ENCODE results near the gene IFFO2. TPM values are rescaled to one million over a fixed set of nuclear protein-coding genes. Genes with fewer than 3 reads are reported as not detected.

The IFFO2 gene
- total and polyA plus RNA-seq, 2 experiments from 2014 or later: 0.71 to 7.5 TPM

DNA sequence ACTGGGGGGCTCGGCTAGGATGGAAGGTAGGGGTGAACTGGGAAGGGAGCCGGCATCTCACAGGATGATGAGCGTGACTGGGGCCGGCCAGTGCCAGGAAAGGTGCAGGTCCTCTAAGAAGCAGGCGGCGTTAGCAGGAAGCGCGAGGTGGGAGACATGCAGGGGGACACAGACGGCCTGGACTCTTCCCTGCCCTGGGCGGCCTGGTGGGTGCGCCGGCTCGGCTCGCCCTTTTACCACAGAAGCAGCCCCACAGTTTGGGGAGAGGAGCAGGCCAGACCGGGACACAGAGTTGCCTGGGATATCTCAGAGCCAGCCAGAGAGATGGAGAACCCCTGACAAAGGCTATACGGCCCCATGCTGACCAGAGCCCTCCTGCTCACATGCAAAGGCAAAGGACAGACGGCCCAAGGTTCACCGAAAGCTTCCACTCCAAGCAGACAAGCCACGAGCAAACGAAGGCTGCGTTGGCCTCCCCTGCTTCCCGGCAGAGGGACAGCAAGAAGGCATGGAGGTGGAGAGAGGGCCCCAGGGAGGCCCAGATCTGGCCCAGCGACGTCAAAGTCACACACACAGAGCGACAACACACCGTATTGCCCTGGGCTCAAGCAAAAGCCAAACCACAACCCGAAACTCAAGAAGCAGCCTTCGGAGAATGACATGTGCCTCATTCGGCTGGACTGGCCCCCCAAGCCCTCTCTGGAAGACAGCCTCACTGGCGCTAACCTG lies 39.2 kb downstream of the IFFO2 start (continued):
- TF ChIP-seq, protein P1, sequence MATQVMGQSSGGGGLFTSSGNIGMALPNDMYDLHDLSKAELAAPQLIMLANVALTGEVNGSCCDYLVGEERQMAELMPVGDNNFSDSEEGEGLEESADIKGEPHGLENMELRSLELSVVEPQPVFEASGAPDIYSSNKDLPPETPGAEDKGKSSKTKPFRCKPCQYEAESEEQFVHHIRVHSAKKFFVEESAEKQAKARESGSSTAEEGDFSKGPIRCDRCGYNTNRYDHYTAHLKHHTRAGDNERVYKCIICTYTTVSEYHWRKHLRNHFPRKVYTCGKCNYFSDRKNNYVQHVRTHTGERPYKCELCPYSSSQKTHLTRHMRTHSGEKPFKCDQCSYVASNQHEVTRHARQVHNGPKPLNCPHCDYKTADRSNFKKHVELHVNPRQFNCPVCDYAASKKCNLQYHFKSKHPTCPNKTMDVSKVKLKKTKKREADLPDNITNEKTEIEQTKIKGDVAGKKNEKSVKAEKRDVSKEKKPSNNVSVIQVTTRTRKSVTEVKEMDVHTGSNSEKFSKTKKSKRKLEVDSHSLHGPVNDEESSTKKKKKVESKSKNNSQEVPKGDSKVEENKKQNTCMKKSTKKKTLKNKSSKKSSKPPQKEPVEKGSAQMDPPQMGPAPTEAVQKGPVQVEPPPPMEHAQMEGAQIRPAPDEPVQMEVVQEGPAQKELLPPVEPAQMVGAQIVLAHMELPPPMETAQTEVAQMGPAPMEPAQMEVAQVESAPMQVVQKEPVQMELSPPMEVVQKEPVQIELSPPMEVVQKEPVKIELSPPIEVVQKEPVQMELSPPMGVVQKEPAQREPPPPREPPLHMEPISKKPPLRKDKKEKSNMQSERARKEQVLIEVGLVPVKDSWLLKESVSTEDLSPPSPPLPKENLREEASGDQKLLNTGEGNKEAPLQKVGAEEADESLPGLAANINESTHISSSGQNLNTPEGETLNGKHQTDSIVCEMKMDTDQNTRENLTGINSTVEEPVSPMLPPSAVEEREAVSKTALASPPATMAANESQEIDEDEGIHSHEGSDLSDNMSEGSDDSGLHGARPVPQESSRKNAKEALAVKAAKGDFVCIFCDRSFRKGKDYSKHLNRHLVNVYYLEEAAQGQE (IDR thresholded peaks at IDR 0.05; ENCODE audit: unreplicated experiment): no peak
- no peak for TF ChIP-seq JUNB (IDR thresholded peaks at IDR 0.05; ENCODE audit: unreplicated experiment)
- no peak for TF ChIP-seq NANOG (IDR thresholded peaks at IDR 0.05; ENCODE audit: borderline replicate concordance)
- TF ChIP-seq ZNF331 (CRISPR knock-in tag; IDR thresholded peaks at IDR 0.05; ENCODE audit: low read depth): no peak
- no peak for TF ChIP-seq POLR2AphosphoS5 (IDR thresholded peaks at IDR 0.05; ENCODE audit: low read depth)
- no peak for TF ChIP-seq EZH2phosphoT487 (IDR thresholded peaks at IDR 0.05; ENCODE audit: unreplicated experiment)
- TF ChIP-seq, protein P2, sequence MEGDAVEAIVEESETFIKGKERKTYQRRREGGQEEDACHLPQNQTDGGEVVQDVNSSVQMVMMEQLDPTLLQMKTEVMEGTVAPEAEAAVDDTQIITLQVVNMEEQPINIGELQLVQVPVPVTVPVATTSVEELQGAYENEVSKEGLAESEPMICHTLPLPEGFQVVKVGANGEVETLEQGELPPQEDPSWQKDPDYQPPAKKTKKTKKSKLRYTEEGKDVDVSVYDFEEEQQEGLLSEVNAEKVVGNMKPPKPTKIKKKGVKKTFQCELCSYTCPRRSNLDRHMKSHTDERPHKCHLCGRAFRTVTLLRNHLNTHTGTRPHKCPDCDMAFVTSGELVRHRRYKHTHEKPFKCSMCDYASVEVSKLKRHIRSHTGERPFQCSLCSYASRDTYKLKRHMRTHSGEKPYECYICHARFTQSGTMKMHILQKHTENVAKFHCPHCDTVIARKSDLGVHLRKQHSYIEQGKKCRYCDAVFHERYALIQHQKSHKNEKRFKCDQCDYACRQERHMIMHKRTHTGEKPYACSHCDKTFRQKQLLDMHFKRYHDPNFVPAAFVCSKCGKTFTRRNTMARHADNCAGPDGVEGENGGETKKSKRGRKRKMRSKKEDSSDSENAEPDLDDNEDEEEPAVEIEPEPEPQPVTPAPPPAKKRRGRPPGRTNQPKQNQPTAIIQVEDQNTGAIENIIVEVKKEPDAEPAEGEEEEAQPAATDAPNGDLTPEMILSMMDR (conservative IDR thresholded peaks at IDR 0.05; ENCODE audit: low read depth in 2 of 2): no peak

DNA sequence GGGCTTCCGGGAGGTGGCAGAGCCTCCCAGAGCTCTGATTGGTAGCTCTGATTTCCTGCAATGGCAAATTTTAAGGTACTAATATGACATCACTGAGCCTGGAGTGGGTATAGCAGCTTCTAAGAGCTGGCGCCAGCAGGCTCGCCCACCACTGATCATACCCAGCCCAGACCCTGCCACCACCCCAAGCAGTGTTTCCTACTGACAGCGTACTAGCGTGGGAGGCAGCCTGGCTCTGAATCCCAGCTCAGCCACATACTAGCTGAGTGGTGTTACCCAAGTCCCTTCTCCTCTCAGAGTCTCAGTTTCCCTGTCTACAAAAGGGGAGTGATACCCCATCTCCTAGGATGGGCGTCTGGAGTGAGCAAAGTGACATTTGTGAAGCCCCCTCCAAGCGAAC lies 41.1 kb downstream of the IFFO2 start:
- ATAC-seq: no peak
- Histone ChIP-seq H3K27me3 (ENCODE audit: insufficient read depth) (no peaks in the 10 kb centered on the region), H3K79me2 (replicated peaks; ENCODE audit: insufficient read depth) (no peaks in the 10 kb centered on the region), H3K27ac (ENCODE audit: low read depth) (no peak overlapping the region), H3K36me3 (ENCODE audit: insufficient read depth) (no peaks in the 10 kb centered on the region), H3K4me2 (no peak overlapping the region), H3K4me1 (ENCODE audit: insufficient read depth) (no peaks in the 10 kb centered on the region), H3F3A (replicated peaks; ENCODE audit: low read depth) (no peaks in the 10 kb centered on the region), H2AFZ (no peak overlapping the region), H3K9me2 (ENCODE audit: insufficient read depth) (no peaks in the 10 kb centered on the region), H3K4me3 (no peak overlapping the region), H4K20me1 (replicated peaks; ENCODE audit: insufficient read depth) (no peaks in the 10 kb centered on the region; the same call in 1 of the 2 replicates)
- H3K36me3 Mint-ChIP-seq (ENCODE audit: low read depth): no peaks in the 10 kb centered on the region
- peaks cover 5% of the 10 kb centered on the region for H3K4me1 Mint-ChIP-seq
- H3K4me3 Mint-ChIP-seq: no peak overlapping the region
- H3K27me3 Mint-ChIP-seq (ENCODE audit: insufficient read depth, low read depth, poor library complexity): no peaks in the 10 kb centered on the region
- DNase-seq (ENCODE audit: low spot score): no peak
- no peaks in the 10 kb centered on the region for H3K9me3 Mint-ChIP-seq
- H3K27ac Mint-ChIP-seq: no peak overlapping the region
- TF ChIP-seq EZH2 (IDR thresholded peaks at IDR 0.05; ENCODE audit: low read depth, unreplicated experiment) (no peak), ZNF114 (CRISPR knock-in tag; IDR thresholded peaks at IDR 0.05) (no peak), JUNB (IDR thresholded peaks at IDR 0.05; ENCODE audit: unreplicated experiment) (no peak), NANOG (IDR thresholded peaks at IDR 0.05; ENCODE audit: borderline replicate concordance) (no peak), STAT1 (IDR thresholded peaks at IDR 0.05; ENCODE audit: unreplicated experiment) (no peak)
- TF ChIP-seq, protein P3, sequence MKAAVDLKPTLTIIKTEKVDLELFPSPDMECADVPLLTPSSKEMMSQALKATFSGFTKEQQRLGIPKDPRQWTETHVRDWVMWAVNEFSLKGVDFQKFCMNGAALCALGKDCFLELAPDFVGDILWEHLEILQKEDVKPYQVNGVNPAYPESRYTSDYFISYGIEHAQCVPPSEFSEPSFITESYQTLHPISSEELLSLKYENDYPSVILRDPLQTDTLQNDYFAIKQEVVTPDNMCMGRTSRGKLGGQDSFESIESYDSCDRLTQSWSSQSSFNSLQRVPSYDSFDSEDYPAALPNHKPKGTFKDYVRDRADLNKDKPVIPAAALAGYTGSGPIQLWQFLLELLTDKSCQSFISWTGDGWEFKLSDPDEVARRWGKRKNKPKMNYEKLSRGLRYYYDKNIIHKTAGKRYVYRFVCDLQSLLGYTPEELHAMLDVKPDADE (IDR thresholded peaks at IDR 0.05): no peak
- TF ChIP-seq, protein P1 (IDR thresholded peaks at IDR 0.05; ENCODE audit: unreplicated experiment): no peak
- TF ChIP-seq, protein P2 (conservative IDR thresholded peaks at IDR 0.05; ENCODE audit: low read depth in 2 of 2): no peak
